ENCODE results near the gene PARD3.

Gene PARD3

DNA sequence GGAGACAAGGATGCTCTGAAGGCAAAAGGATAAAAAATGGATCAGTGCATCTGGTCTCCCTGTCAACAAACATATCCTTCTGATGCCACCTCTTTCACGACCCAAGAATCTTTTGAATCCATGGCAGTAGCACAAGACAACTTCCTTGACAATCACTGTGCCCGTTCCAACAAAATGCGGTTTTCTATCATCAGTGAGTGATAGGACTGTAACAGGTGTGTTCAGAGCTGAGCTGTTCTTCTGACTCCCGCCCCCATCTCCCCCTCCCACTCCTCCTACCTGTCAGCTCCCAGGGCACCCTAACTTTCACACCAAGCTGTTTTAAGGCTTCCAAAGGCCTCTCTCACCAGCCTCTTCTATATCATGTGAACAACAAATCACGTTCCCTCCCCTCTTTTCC, 74.8 kb downstream of the PARD3 start:
- DNase-seq (ENCODE audit: low read depth) = no peak
- H3K4me3 ChIP-seq (ENCODE audit: control insufficient read depth, low read depth, low read length) = peak overlapping the region; percentile 15
- TF ChIP-seq, protein P1, sequence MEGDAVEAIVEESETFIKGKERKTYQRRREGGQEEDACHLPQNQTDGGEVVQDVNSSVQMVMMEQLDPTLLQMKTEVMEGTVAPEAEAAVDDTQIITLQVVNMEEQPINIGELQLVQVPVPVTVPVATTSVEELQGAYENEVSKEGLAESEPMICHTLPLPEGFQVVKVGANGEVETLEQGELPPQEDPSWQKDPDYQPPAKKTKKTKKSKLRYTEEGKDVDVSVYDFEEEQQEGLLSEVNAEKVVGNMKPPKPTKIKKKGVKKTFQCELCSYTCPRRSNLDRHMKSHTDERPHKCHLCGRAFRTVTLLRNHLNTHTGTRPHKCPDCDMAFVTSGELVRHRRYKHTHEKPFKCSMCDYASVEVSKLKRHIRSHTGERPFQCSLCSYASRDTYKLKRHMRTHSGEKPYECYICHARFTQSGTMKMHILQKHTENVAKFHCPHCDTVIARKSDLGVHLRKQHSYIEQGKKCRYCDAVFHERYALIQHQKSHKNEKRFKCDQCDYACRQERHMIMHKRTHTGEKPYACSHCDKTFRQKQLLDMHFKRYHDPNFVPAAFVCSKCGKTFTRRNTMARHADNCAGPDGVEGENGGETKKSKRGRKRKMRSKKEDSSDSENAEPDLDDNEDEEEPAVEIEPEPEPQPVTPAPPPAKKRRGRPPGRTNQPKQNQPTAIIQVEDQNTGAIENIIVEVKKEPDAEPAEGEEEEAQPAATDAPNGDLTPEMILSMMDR (conservative IDR thresholded peaks at IDR 0.05; ENCODE audit: control insufficient read depth, insufficient read depth, low read depth, low read length) = no peak

DNA sequence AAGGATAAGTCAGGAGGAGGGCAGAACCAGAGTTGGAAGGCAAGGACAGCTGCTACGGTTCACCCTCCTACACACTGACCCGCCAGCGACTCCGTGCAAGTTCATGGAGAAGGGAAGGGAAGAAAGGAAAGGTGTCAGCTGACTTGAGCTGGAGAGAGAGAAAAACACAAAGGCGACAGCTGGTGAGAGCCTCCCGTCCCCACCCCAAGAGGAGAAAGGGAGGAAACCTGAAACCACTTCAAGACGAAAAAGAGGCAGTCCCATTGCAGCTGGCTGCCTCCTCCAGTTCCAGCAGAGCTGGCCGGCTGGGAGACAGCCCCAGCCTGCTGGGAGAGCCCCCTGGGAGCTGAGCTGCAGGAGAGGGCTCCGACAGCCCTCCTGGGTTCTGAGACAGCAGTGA, 75.2 kb downstream of the PARD3 start:
- TF ChIP-seq, protein P1 (conservative IDR thresholded peaks at IDR 0.05; ENCODE audit: control insufficient read depth, insufficient read depth, low read depth, low read length) = no peak
- H3K4me3 ChIP-seq (ENCODE audit: control insufficient read depth, low read depth, low read length) = peak overlapping the region; percentile 19
- peak; percentile 80 for DNase-seq (ENCODE audit: low read depth)

DNA sequence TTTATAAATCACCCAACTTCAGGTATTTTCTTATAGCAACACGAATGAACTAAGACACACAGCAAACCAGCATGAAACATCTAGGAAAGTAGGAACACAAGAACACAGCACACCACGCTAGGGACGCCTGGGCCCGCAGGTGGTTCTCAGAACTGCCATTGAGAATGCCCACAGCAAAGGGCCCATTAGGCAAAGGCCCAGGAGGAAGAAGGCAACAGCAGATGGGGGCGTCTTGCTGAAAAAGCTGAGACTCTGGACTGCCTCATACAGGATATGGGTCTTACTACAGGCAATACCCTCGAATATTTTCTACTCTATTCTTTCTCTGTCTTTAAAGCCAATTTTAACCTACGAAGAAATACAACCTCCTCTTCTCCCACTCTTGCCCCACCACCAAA, 77.3 kb downstream of the PARD3 start:
- no peak for DNase-seq (ENCODE audit: low read depth)
- TF ChIP-seq, protein P1 (conservative IDR thresholded peaks at IDR 0.05; ENCODE audit: control insufficient read depth, insufficient read depth, low read depth, low read length) = no peak
- no peak overlapping the region for H3K4me3 ChIP-seq (ENCODE audit: control insufficient read depth, low read depth, low read length)

DNA sequence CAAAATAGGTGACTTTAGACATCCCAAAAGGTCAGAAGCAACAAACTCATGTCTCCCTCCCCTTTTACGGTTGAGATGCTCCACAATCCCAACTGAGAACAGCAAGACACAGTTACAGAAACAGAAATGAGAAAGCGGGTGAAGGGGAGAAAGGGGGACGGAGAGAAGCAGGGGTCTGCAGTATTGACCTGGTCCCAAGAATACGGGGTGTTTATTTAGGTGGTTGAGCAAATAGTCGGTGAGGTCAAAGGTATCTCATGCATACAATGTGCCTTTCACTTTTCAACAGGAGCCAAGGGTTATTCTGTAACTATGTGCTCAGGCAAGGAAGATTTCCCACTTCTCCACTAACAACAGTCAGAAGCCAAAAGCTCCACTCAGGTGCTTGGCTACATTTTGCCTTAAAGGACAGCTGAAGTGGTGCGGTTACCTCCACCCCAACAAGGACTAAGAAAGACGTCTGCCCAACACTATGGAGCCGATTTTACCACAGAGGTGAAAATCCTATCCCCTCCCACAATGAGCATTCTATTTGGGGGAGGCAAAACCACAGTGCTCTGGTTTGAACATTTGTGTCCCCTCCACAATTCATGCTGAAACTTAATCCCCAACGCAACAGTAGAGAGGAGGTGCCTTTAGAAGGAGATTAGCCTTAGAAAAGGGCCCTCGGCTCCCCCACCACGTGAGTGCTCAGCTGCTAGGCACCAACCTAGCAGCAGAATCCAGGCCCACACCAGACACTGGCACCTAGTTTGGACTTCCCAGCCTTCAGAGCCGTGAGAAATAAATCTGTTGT, 77.9 kb downstream of the PARD3 start:
- no peak overlapping the region for H3K4me3 ChIP-seq (ENCODE audit: control insufficient read depth, low read depth, low read length)
- DNase-seq (ENCODE audit: low read depth) = no peak
- TF ChIP-seq, protein P1 (conservative IDR thresholded peaks at IDR 0.05; ENCODE audit: control insufficient read depth, insufficient read depth, low read depth, low read length) = no peak

DNA sequence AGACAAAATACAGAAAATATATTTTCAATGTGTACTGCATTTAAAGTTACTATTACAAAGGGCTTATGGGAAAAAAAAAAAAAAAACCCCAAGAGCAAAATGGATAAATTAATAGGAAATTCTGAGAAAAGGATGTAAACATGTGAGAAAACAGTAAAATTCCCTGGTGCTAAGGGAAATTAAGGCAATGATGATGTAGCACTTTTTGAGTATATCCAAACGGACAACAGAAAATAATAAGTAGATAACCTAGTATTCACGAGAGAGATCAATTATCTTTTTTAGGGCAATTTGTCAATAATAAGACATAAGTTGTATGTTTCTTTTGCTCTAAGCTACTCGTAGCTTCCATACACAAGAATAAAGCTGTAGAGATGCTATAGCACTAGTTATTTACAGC, 80.2 kb downstream of the PARD3 start:
- DNase-seq (ENCODE audit: low read depth) = no peak
- TF ChIP-seq, protein P1 (conservative IDR thresholded peaks at IDR 0.05; ENCODE audit: control insufficient read depth, insufficient read depth, low read depth, low read length) = no peak
- no peak overlapping the region for H3K4me3 ChIP-seq (ENCODE audit: control insufficient read depth, low read depth, low read length)

DNA sequence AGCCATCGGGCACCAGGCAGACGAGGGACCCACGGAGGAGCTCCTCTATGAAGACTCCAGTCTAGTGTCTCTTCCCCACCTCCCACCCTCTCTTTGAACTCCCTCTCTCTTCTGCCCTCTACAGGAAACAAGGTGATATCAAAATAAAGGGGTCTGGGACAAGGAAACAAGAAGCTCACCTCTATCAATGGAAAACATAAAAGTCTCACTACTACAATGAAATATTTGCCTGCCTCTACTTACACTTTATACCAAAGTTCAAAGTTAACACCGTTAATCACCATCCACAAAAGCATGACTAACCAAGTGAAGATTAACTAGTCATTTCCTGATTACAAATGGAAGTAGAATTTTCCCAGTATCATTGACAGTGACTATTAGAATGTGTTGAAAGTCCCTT, 82.2 kb downstream of the PARD3 start:
- peak; percentile 70 for DNase-seq (ENCODE audit: low read depth)

More for the DNA sequence above, 82.2 kb downstream of the PARD3 start:
- no peak overlapping the region for H3K4me3 ChIP-seq (ENCODE audit: control insufficient read depth, low read depth, low read length)
- TF ChIP-seq, protein P1 (conservative IDR thresholded peaks at IDR 0.05; ENCODE audit: control insufficient read depth, insufficient read depth, low read depth, low read length) = peak; percentile 35

Measured in fibroblast of mammary gland (primary cell).